ENCODE results near the gene MFSD1. TPM values are rescaled to one million over a fixed set of nuclear protein-coding genes. Genes with fewer than 3 reads are reported as not detected.

MFSD1 gene
- total and polyA plus RNA-seq, 2 of the 13 experiments (the other 11 are each of a cell fraction or from before 2014, with no cell fraction given): 17.3 to 37.9 TPM

- ChIA-PET POLR2A (no interaction called here), CTCF (ENCODE audit: low intra/inter-chr PET ratio, low total read pairs) (no interaction called here)
- H4K20me1 ChIP-seq (ENCODE audit: insufficient read depth, low read length): no peaks in the 10 kb centered on the region
- no peak overlapping the region for H2AFZ ChIP-seq (ENCODE audit: low read length)
- ATAC-seq (no peak), FAIRE-seq (no peak), DNase-seq (ENCODE audit: low spot score) (no peak)
- TF ChIP-seq ISL2 (CRISPR knock-in tag; IDR thresholded peaks at IDR 0.05) (peak; percentile 2; the same call in 1 of the 2 replicates), ZNF143 (CRISPR knock-in tag; IDR thresholded peaks at IDR 0.05) (no peak), SOX13 (IDR thresholded peaks at IDR 0.05) (no peak), SOX13 (CRISPR knock-in tag; conservative IDR thresholded peaks at IDR 0.05 in 1 of 2, IDR thresholded peaks at IDR 0.05 in 1 of 2) (no peak)
- TF ChIP-seq, protein P1, sequence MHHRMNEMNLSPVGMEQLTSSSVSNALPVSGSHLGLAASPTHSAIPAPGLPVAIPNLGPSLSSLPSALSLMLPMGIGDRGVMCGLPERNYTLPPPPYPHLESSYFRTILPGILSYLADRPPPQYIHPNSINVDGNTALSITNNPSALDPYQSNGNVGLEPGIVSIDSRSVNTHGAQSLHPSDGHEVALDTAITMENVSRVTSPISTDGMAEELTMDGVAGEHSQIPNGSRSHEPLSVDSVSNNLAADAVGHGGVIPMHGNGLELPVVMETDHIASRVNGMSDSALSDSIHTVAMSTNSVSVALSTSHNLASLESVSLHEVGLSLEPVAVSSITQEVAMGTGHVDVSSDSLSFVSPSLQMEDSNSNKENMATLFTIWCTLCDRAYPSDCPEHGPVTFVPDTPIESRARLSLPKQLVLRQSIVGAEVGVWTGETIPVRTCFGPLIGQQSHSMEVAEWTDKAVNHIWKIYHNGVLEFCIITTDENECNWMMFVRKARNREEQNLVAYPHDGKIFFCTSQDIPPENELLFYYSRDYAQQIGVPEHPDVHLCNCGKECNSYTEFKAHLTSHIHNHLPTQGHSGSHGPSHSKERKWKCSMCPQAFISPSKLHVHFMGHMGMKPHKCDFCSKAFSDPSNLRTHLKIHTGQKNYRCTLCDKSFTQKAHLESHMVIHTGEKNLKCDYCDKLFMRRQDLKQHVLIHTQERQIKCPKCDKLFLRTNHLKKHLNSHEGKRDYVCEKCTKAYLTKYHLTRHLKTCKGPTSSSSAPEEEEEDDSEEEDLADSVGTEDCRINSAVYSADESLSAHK (CRISPR knock-in tag; IDR thresholded peaks at IDR 0.05; ENCODE audit: borderline replicate concordance): no peak
- TF ChIP-seq, protein P2, sequence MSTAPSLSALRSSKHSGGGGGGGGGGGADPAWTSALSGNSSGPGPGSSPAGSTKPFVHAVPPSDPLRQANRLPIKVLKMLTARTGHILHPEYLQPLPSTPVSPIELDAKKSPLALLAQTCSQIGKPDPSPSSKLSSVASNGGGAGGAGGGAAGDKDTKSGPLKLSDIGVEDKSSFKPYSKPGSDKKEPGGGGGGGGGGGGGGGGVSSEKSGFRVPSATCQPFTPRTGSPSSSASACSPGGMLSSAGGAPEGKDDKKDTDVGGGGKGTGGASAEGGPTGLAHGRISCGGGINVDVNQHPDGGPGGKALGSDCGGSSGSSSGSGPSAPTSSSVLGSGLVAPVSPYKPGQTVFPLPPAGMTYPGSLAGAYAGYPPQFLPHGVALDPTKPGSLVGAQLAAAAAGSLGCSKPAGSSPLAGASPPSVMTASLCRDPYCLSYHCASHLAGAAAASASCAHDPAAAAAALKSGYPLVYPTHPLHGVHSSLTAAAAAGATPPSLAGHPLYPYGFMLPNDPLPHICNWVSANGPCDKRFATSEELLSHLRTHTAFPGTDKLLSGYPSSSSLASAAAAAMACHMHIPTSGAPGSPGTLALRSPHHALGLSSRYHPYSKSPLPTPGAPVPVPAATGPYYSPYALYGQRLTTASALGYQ (CRISPR knock-in tag; IDR thresholded peaks at IDR 0.05): 0 out of 2 replicates have a peak, but pooled peaks have one; percentile 0
- H3K4me2 ChIP-seq (ENCODE audit: low read depth, low read length): peak overlapping the region; percentile 94
- H3K27me3 ChIP-seq (ENCODE audit: control insufficient read depth in 1 of 2, insufficient read depth in 2 of 2, low read length in 2 of 2): no peaks in the 10 kb centered on the region
- H3K36me3 ChIP-seq (replicated peaks in 1 of 2; ENCODE audit: control insufficient read depth in 1 of 2, insufficient read depth in 2 of 2, low read length in 2 of 2): no peaks in the 10 kb centered on the region
- H3K4me3 ChIP-seq (replicated peaks in 1 of 3; ENCODE audit: insufficient read depth in 1 of 3, low read depth in 2 of 3, low read length in 3 of 3): peak overlapping the region in 2 of 3 experiments; percentile 12 to 44; a peak in 3 of 6 replicates
- 36% methylated on average over 4 of the region's 4 CpGs for WGBS (ENCODE audit: low lambda C conversion rate)
- intact Hi-C loops (cut with micrococcal nuclease; ENCODE audit: unreplicated experiment) (loop anchor here (5.0 kb wide), 1 partner anchor 42 kb away; no protein-coding TSS in a partner anchor), in situ Hi-C loops (cut with HindIII; ENCODE audit: extremely low pct_ligation_motif_present, low pct_unique_long_range_greater_than_20kb) (no loop called here)
- no peaks in the 10 kb centered on the region for H3K79me2 ChIP-seq (ENCODE audit: insufficient read depth, low read length)
- no TSS peak for BruUV-seq (replicated peaks)
- H3K9me3 ChIP-seq (ENCODE audit: low read length): no peaks in the 10 kb centered on the region
- no peak overlapping the region for H3K9ac ChIP-seq (ENCODE audit: insufficient read depth, low read depth, low read length)
- H3K27ac ChIP-seq (ENCODE audit: extremely low read length, insufficient read depth, low read length): peak overlapping the region; percentile 49
- H3K4me1 ChIP-seq (ENCODE audit: insufficient read depth, low read length): peaks cover 50% of the 10 kb centered on the region
These were observed 32.3 kb upstream of the MFSD1 start for GRCh38 chr3:158769549-158769948.

All from HepG2 (cell line).